K562 (cell line): ENCODE measurements around the gene HRC. TPM values are rescaled to one million over a fixed set of nuclear protein-coding genes. Genes with fewer than 3 reads are reported as not detected.

Experiments used
- ATAC-seq: fragments of 200-7000 bp; cut with Tn5 transposase; 3 replicates; pipeline ENCODE4 v1.9.1; 2020; ENCODE audit warnings: moderate library complexity
- BruUV-seq: library from RNA; stranded (reverse); fragments of 400-500 nt; replicated peaks from 2 replicates; lab custom pipeline; 2021; lab: Mats Ljungman, UMichigan
- CTCF ChIA-PET: fragments of 300-600 bp; formaldehyde crosslinking; extraction: SDS; loops from one replicate; lab custom pipeline; 2021; ENCODE audit warnings: low intra/inter-chr PET ratio; lab: Yijun Ruan, JAX
- POLR2A ChIA-PET: fragments of 300-600, 350-650 bp; sonication (Branson Sonifier 250); formaldehyde crosslinking; extraction: SDS; loops from one replicate; lab custom pipeline; 2021; ENCODE audit warnings: antibody characterized with exemption, inconsistent platforms; lab: Yijun Ruan, JAX
- DNase-seq, 4 experiments: peaks; one replicate each; pipeline versions ENCODE4 v3.0.0 to v3.0.0-alpha.2; 2011 to 2018; ENCODE audit warnings: low spot score in 3 of 4, mixed read lengths in 3 of 4; ENCODE audit errors: extremely low read depth in 1 of 4
- FAIRE-seq: peaks from 2 replicates; lab custom pipeline; 2011; peaks lifted over from hg19 to GRCh38; lab: Jason Lieb, UNC
- H2AFZ ChIP-seq: 2 replicates; pipeline ENCODE4 v1.6.0; 2011; ENCODE audit warnings: low read depth, low read length, control low read depth, inconsistent platforms
- H3K27ac ChIP-seq: fragments of 200-600 bp; 3 replicates; pipeline ENCODE4 v1.8.0; 2011; ENCODE audit warnings: low read depth, mild to moderate bottlenecking, control low read depth, inconsistent platforms, low read length, moderate library complexity, mixed read lengths; ENCODE audit errors: extremely low read depth
- H3K27me3 ChIP-seq, 2 experiments: fragments of 300-600 bp in 1 of 2; 2 replicates in 1 of 2; 3 replicates in 1 of 2; pipeline versions ENCODE4 v1.6.0 to v1.8.0; 2011; ENCODE audit warnings: inconsistent platforms in 2 of 2, low read length in 2 of 2, mild to moderate bottlenecking in 1 of 2, mixed read lengths in 1 of 2, moderate library complexity in 1 of 2; ENCODE audit not compliant: control insufficient read depth in 2 of 2, insufficient read depth in 2 of 2
- H3K36me3 ChIP-seq: fragments of 300-600 bp; 3 replicates; pipeline ENCODE4 v1.8.0; 2011; ENCODE audit warnings: mild to moderate bottlenecking, low read length, inconsistent platforms; ENCODE audit not compliant: control insufficient read depth, insufficient read depth
- H3K4me1 ChIP-seq, 2 experiments: fragments of 200-600 bp in 1 of 2; replicated peaks in 1 of 2; 2 replicates in 1 of 2; 3 replicates in 1 of 2; pipeline versions ENCODE4 v1.5.1 to v1.8.0; 2011; ENCODE audit warnings: inconsistent platforms in 2 of 2, low read length in 2 of 2, mild to moderate bottlenecking in 1 of 2, mixed read lengths in 1 of 2, moderate library complexity in 1 of 2; ENCODE audit not compliant: control insufficient read depth in 2 of 2, insufficient read depth in 2 of 2
- H3K4me2 ChIP-seq: 2 replicates; pipeline ENCODE4 v1.6.1; 2011; ENCODE audit warnings: low read length, control low read depth, inconsistent platforms, mixed read lengths; ENCODE audit not compliant: insufficient read depth
- H3K4me3 ChIP-seq: fragments of 200-600 bp; sonication (generic), shearing (Covaris generic); 2 replicates; pipeline ENCODE4 v1.5.1; 2016; ENCODE audit warnings: control low read depth, inconsistent platforms
- H3K79me2 ChIP-seq: fragments of 200-600 bp; 3 replicates; pipeline ENCODE4 v1.8.0; 2011; ENCODE audit warnings: low read length, inconsistent platforms; ENCODE audit not compliant: control insufficient read depth, insufficient read depth
- H3K9ac ChIP-seq, 2 experiments: 2 replicates each; pipeline versions ENCODE4 v1.6.0 to v1.6.1; 2011; ENCODE audit warnings: low read depth in 2 of 2, low read length in 2 of 2, control low read depth in 1 of 2, inconsistent platforms in 1 of 2, mild to moderate bottlenecking in 1 of 2, mixed read lengths in 1 of 2; ENCODE audit not compliant: insufficient read depth in 1 of 2
- H3K9me1 ChIP-seq: one replicate; pipeline ENCODE4 v1.6.0; 2011; ENCODE audit warnings: inconsistent platforms, mild to moderate bottlenecking, low read length, moderate library complexity; ENCODE audit not compliant: control insufficient read depth, insufficient read depth
- H3K9me3 ChIP-seq: replicated peaks from 2 replicates; pipeline ENCODE4 v1.5.1; 2011; ENCODE audit warnings: low read depth, low read length, inconsistent platforms; ENCODE audit not compliant: control insufficient read depth, insufficient read depth
- H4K20me1 ChIP-seq: replicated peaks from 2 replicates; pipeline ENCODE4 v1.6.1; 2011; ENCODE audit warnings: low read length, inconsistent platforms, mixed read lengths; ENCODE audit not compliant: control insufficient read depth, insufficient read depth
- BHLHE40 ChIP-seq: IDR thresholded peaks from 2 replicates; pipeline ENCODE4 v1.6.1; 2011; ENCODE audit warnings: low read length, improper control_type of control experiment
- E2F8 ChIP-seq: fragments of 450-650 bp; IDR thresholded peaks from 2 replicates; pipeline ENCODE4 v1.7.1; 2018; ENCODE audit warnings: mild to moderate bottlenecking, low read depth; ENCODE audit not compliant: partially characterized antibody
- FOXA3 ChIP-seq, 2 experiments: fragments of 450-650 bp in 1 of 2; sonication (generic) in 1 of 2; formaldehyde crosslinking; IDR thresholded peaks in 1 of 2; conservative IDR thresholded peaks in 1 of 2; 2 replicates each; pipeline versions ENCODE4 v1.4.0 to v1.8.0; 2020 to 2022; ENCODE audit warnings: mild to moderate bottlenecking in 2 of 2, missing genetic modification reagents in 1 of 2
- FOXJ2 ChIP-seq: fragments of 200-800 bp; sonication (Bioruptor generic); IDR thresholded peaks from 2 replicates; pipeline ENCODE4 v1.6.1; 2016; ENCODE audit warnings: missing genetic modification characterization, missing compliant biosample characterization
- NR2C1 ChIP-seq, 2 experiments: fragments of 450-650 bp; IDR thresholded peaks; 2 replicates each; pipeline ENCODE4 v1.6.1; 2017; ENCODE audit warnings: mild to moderate bottlenecking in 2 of 2, antibody characterized with exemption in 1 of 2, inconsistent platforms in 1 of 2, missing compliant biosample characterization in 1 of 2, missing genetic modification characterization in 1 of 2
- RB1 ChIP-seq: fragments of 450-650 bp; IDR thresholded peaks from 2 replicates; pipeline ENCODE4 v1.6.1; 2017; ENCODE audit warnings: low read depth, mild to moderate bottlenecking
- RHOXF2B ChIP-seq: fragments of 250-450 bp; sonication (Bioruptor Pico); conservative IDR thresholded peaks from 2 replicates; pipeline ENCODE4 v1.5.1; 2021
- SAP30 ChIP-seq: fragments of 200-600 bp; sonication (generic); IDR thresholded peaks from 2 replicates; pipeline ENCODE4 v1.6.1; 2012; ENCODE audit warnings: borderline replicate concordance, low read depth, mild to moderate bottlenecking, moderate library complexity, low read length, control low read depth, inconsistent platforms; ENCODE audit not compliant: insufficient read depth, poor library complexity, severe bottlenecking
- SIN3A ChIP-seq, 2 experiments: fragments of 150-350 bp in 1 of 2; IDR thresholded peaks; 2 replicates each; pipeline ENCODE4 v1.6.1; 2011 to 2016; ENCODE audit warnings: borderline replicate concordance in 2 of 2, low read depth in 2 of 2, low read length in 2 of 2, mild to moderate bottlenecking in 2 of 2, moderate library complexity in 2 of 2; ENCODE audit not compliant: control insufficient read depth in 1 of 2
- WGBS: fragments of 100-300 bp; shearing (Covaris generic); methylation state at CpG from one replicate; pipeline ENCODE4 v1.1.6; 2016; ENCODE audit warnings: low coverage, mixed read lengths; ENCODE audit not compliant: insufficient coverage; ENCODE audit errors: missing lambda C conversion rate; 5-methylcytosine and 5-hydroxymethylcytosine counted together
- in situ Hi-C: fragments of 300-500 bp; cut with MboI; formaldehyde crosslinking; loops from 4 replicates; pipeline ENCODE4 v1.15.0; 2018; ENCODE audit warnings: inconsistent platforms, mixed read lengths
- intact Hi-C: fragments of 100-400 bp; cut with micrococcal nuclease; formaldehyde crosslinking; loops from 2 replicates; pipeline ENCODE4 v1.14.2; 2022
- polyA plus RNA-seq, 8 experiments: library from polyadenylated mRNA; depleted of rRNA in 4 of 8; stranded (reverse) in 5 of 8; unstranded in 3 of 8; fragments of >200 nt; fragmentation: Nextera tagmentation in 2 of 8; fragmentation: Illumina TruSeq in 1 of 8; extraction: Ambion mirVana in 2 of 8; extraction: Trizol in 1 of 8; gene quantifications; 2 replicates each; pipeline versions ENCODE4 v1.2.1 to v1.2.3, GENCODE V29; 2011 to 2014; ENCODE audit warnings: inconsistent platforms in 1 of 8, missing spikeins in 1 of 8
- total RNA-seq, 7 experiments: library from RNA; depleted of rRNA in 6 of 7; stranded (reverse); fragments of >200 nt in 6 of 7; fragmentation: Illumina TruSeq in 2 of 7; extraction: Trizol in 2 of 7; gene quantifications; 2 replicates each; pipeline versions ENCODE4 v1.2.1 to v1.2.3, GENCODE V29; 2011 to 2021; ENCODE audit warnings: low replicate concordance in 1 of 7
- TF ChIP-seq, protein P1 (sequence below): sonication (generic); formaldehyde crosslinking; IDR thresholded peaks from 2 replicates; pipeline ENCODE4 v1.8.1; 2023; ENCODE audit warnings: mild to moderate bottlenecking, missing genetic modification reagents

HRC gene
- total and polyA plus RNA-seq, 9 of the 15 experiments (the other 6 are each of a cell fraction or from before 2014, with no cell fraction given), result 0.66 to 18.7 (median 13.1) TPM

- FAIRE-seq (no peak), DNase-seq (peak in 1 of 4 experiments; percentile 8), ATAC-seq (no peak)
- H3K36me3 ChIP-seq, result peaks cover 11% of the 10 kb centered on the region
- BruUV-seq, result no TSS peak
- H3K9me1 ChIP-seq, result no peaks in the 10 kb centered on the region
- no peaks in the 10 kb centered on the region; the same call in 1 of the 2 replicates for H4K20me1 ChIP-seq
- peak overlapping the region; percentile 98 for H3K27ac ChIP-seq
- in situ Hi-C loops, result loop anchor here (10.0 kb wide), 1 partner anchor 1217 kb away; no protein-coding TSS in a partner anchor
- H3K9ac ChIP-seq, result peak overlapping the region; percentile 95 to 98
- ChIA-PET POLR2A (interaction anchor here (0.6 to 1.6 kb wide), 5 partner anchors 11 to 759 kb away, joined by 3 to 6 read pairs (median 3); partner anchors contain the start of gene AKT1S1), CTCF (no interaction called here)
- 61% methylated on average over 26 of the region's 26 CpGs for WGBS
- H3K4me2 ChIP-seq, result peak overlapping the region; percentile 86
- H3K4me3 ChIP-seq, result peak overlapping the region; percentile 53
- H3K27me3 ChIP-seq, result no peaks in the 10 kb centered on the region
- H3K9me3 ChIP-seq, result no peaks in the 10 kb centered on the region
- peaks cover 40 to 72% of the 10 kb centered on the region in 2 experiments for H3K4me1 ChIP-seq
- H3K79me2 ChIP-seq, result peaks cover 22% of the 10 kb centered on the region; the same call in 2 of the 3 replicates
- H2AFZ ChIP-seq, result peak overlapping the region; percentile 91
- TF ChIP-seq BHLHE40 (peak; percentile 27; the same call in 1 of the 2 replicates), SIN3A (IDR thresholded peaks at IDR 0.05; ENCODE audit: borderline replicate concordance in 2 of 2, control insufficient read depth in 1 of 2, low read depth in 2 of 2, low read length in 2 of 2) (no peak), RHOXF2B (CRISPR knock-in tag) (no peak), SAP30 (peak; percentile 18), FOXA3 (CRISPR knock-in tag; conservative IDR thresholded peaks at IDR 0.05 in 1 of 2, IDR thresholded peaks at IDR 0.05 in 1 of 2) (0 out of 4 replicates have a peak, but pooled peaks of 1 of the 2 experiments have one; percentile 17), E2F8 (no peak), NR2C1 (IDR thresholded peaks at IDR 0.05) (peak; percentile 86), NR2C1 (tag; IDR thresholded peaks at IDR 0.05) (peak; percentile 87), RB1 (no peak), FOXJ2 (tag) (peak; percentile 26; the same call in 1 of the 2 replicates)
- TF ChIP-seq, protein P1, sequence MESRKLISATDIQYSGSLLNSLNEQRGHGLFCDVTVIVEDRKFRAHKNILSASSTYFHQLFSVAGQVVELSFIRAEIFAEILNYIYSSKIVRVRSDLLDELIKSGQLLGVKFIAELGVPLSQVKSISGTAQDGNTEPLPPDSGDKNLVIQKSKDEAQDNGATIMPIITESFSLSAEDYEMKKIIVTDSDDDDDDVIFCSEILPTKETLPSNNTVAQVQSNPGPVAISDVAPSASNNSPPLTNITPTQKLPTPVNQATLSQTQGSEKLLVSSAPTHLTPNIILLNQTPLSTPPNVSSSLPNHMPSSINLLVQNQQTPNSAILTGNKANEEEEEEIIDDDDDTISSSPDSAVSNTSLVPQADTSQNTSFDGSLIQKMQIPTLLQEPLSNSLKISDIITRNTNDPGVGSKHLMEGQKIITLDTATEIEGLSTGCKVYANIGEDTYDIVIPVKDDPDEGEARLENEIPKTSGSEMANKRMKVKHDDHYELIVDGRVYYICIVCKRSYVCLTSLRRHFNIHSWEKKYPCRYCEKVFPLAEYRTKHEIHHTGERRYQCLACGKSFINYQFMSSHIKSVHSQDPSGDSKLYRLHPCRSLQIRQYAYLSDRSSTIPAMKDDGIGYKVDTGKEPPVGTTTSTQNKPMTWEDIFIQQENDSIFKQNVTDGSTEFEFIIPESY, result peak; percentile 87; the same call in 1 of the 2 replicates
- intact Hi-C loops, result loop anchor here (5.0 kb wide), 1 partner anchor 39 kb away; the partner anchor contains the start of genes HRC and TRPM4
Observed at GRCh38 chr19:49117677-49118564, 37.3 kb downstream of the HRC start.
